HEK293 (cell line): ENCODE results near the gene SCAF11.

Source experiments
- CTCF ChIP-seq: fragments of 450-650 bp; formaldehyde crosslinking; IDR thresholded peaks from 2 replicates; pipeline ENCODE4 v1.5.1; 2016; ENCODE audit warnings: missing biosample characterization, missing genetic modification characterization
- GLI4 ChIP-seq: fragments of 450-650 bp; formaldehyde crosslinking; IDR thresholded peaks from 2 replicates; pipeline ENCODE4 v1.5.1; 2016; ENCODE audit warnings: missing biosample characterization, missing genetic modification characterization
- HOXC10 ChIP-seq: sonication (generic); formaldehyde crosslinking; IDR thresholded peaks from 2 replicates; pipeline ENCODE4 v1.8.1; 2023; ENCODE audit warnings: mild to moderate bottlenecking, missing genetic modification reagents
- HOXD13 ChIP-seq: sonication (generic); formaldehyde crosslinking; IDR thresholded peaks from 2 replicates; pipeline ENCODE4 v1.8.0; 2022; ENCODE audit warnings: missing genetic modification reagents, borderline replicate concordance
- IKZF3 ChIP-seq: fragments of 450-650 bp; IDR thresholded peaks from 2 replicates; pipeline ENCODE4 v1.5.0; 2018; ENCODE audit warnings: missing biosample characterization, mild to moderate bottlenecking, missing genetic modification characterization, moderate library complexity
- KLF16 ChIP-seq: fragments of 450-650 bp; formaldehyde crosslinking; IDR thresholded peaks from 2 replicates; pipeline ENCODE4 v1.5.1; 2017; ENCODE audit warnings: missing biosample characterization, missing genetic modification characterization
- KLF8 ChIP-seq: fragments of 450-650 bp; formaldehyde crosslinking; IDR thresholded peaks from 2 replicates; pipeline ENCODE4 v1.5.1; 2016; ENCODE audit warnings: missing biosample characterization, missing genetic modification characterization
- PRDM6 ChIP-seq: fragments of 450-650 bp; formaldehyde crosslinking; IDR thresholded peaks from 2 replicates; pipeline ENCODE4 v1.5.1; 2017; ENCODE audit warnings: missing biosample characterization, missing genetic modification characterization
- ZBTB26 ChIP-seq: fragments of 450-650 bp; formaldehyde crosslinking; optimal IDR thresholded peaks from 2 replicates; pipeline ENCODE3; 2016; ENCODE audit warnings: missing biosample characterization, mild to moderate bottlenecking, missing genetic modification characterization
- ZBTB49 ChIP-seq: fragments of 450-650 bp; formaldehyde crosslinking; IDR thresholded peaks from 2 replicates; pipeline ENCODE4 v1.5.1; 2016; ENCODE audit warnings: missing biosample characterization, missing genetic modification characterization, low read depth
- ZBTB8A ChIP-seq: fragments of 450-650 bp; formaldehyde crosslinking; IDR thresholded peaks from 2 replicates; pipeline ENCODE4 v1.5.1; 2016; ENCODE audit warnings: missing biosample characterization, missing genetic modification characterization
- ZEB2 ChIP-seq: fragments of 450-650 bp; formaldehyde crosslinking; IDR thresholded peaks from 2 replicates; pipeline ENCODE4 v1.5.1; 2016; ENCODE audit warnings: missing biosample characterization, missing genetic modification characterization
- ZFP37 ChIP-seq: fragments of 450-650 bp; formaldehyde crosslinking; IDR thresholded peaks from 2 replicates; pipeline ENCODE4 v1.5.1; 2016; ENCODE audit warnings: missing biosample characterization, missing genetic modification characterization
- ZNF19 ChIP-seq: fragments of 450-650 bp; formaldehyde crosslinking; IDR thresholded peaks from 2 replicates; pipeline ENCODE4; 2016; ENCODE audit warnings: missing biosample characterization, missing genetic modification characterization, low read depth
- ZNF2 ChIP-seq: fragments of 450-650 bp; formaldehyde crosslinking; IDR thresholded peaks from 2 replicates; pipeline ENCODE4 v1.5.1; 2016; ENCODE audit warnings: missing biosample characterization, missing genetic modification characterization
- ZNF214 ChIP-seq: fragments of 450-650 bp; formaldehyde crosslinking; IDR thresholded peaks from 2 replicates; pipeline ENCODE4 v1.5.1; 2017; ENCODE audit warnings: missing biosample characterization, mild to moderate bottlenecking, missing genetic modification characterization, borderline replicate concordance
- ZNF280D ChIP-seq: fragments of 450-650 bp; formaldehyde crosslinking; IDR thresholded peaks from 2 replicates; pipeline ENCODE4 v1.5.1; 2016; ENCODE audit warnings: missing biosample characterization, missing genetic modification characterization
- ZNF324 ChIP-seq: fragments of 450-650 bp; formaldehyde crosslinking; IDR thresholded peaks from 2 replicates; pipeline ENCODE4 v1.5.1; 2016; ENCODE audit warnings: missing biosample characterization, missing genetic modification characterization
- ZNF341 ChIP-seq: fragments of 450-650 bp; formaldehyde crosslinking; IDR thresholded peaks from 2 replicates; pipeline ENCODE4; 2016; ENCODE audit warnings: low read depth, missing biosample characterization, missing genetic modification characterization
- ZNF366 ChIP-seq: fragments of 450-650 bp; formaldehyde crosslinking; conservative IDR thresholded peaks from 2 replicates; pipeline ENCODE4 v1.5.1; 2016; ENCODE audit warnings: missing biosample characterization, missing genetic modification characterization
- ZNF37A ChIP-seq: fragments of 450-650 bp; IDR thresholded peaks from 2 replicates; pipeline ENCODE4 v1.5.1; 2018; ENCODE audit warnings: missing biosample characterization, missing genetic modification characterization
- ZNF529 ChIP-seq: fragments of 450-650 bp; formaldehyde crosslinking; IDR thresholded peaks from 2 replicates; pipeline ENCODE4 v1.5.1; 2017; ENCODE audit warnings: missing genetic modification characterization, missing biosample characterization; ENCODE audit not compliant: insufficient replicate concordance
- ZNF585B ChIP-seq: fragments of 450-650 bp; formaldehyde crosslinking; IDR thresholded peaks from 2 replicates; pipeline ENCODE4 v1.5.1; 2016; ENCODE audit warnings: missing biosample characterization, missing genetic modification characterization
- ZNF610 ChIP-seq: fragments of 450-650 bp; formaldehyde crosslinking; IDR thresholded peaks from 2 replicates; pipeline ENCODE4 v1.5.1; 2016; ENCODE audit warnings: missing biosample characterization, missing genetic modification characterization, borderline replicate concordance
- ZNF654 ChIP-seq: fragments of 450-650 bp; formaldehyde crosslinking; IDR thresholded peaks from 2 replicates; pipeline ENCODE4 v1.5.1; 2016; ENCODE audit warnings: low read depth, missing biosample characterization, missing genetic modification characterization
- ZNF792 ChIP-seq: fragments of 450-650 bp; formaldehyde crosslinking; IDR thresholded peaks from 2 replicates; pipeline ENCODE4 v1.5.1; 2016; ENCODE audit warnings: missing biosample characterization, missing genetic modification characterization
- ZNF837 ChIP-seq: fragments of 450-650 bp; formaldehyde crosslinking; IDR thresholded peaks from 2 replicates; pipeline ENCODE4 v1.5.1; 2016; ENCODE audit warnings: missing biosample characterization, missing genetic modification characterization
- ZSCAN16 ChIP-seq: fragments of 450-650 bp; formaldehyde crosslinking; IDR thresholded peaks from 2 replicates; pipeline ENCODE4 v1.5.1; 2016; ENCODE audit warnings: missing biosample characterization, missing genetic modification characterization
- ZXDB ChIP-seq: fragments of 450-650 bp; formaldehyde crosslinking; IDR thresholded peaks from 2 replicates; pipeline ENCODE4 v1.5.1; 2016; ENCODE audit warnings: missing biosample characterization, missing genetic modification characterization

SCAF11 gene

GRCh38 chr12:45990468-45991283 lies at the start of gene SCAF11 (continued):
- TF ChIP-seq IKZF3 (tag by site-specific recombination) (no peak), ZNF324 (tag by site-specific recombination) (peak; percentile 64; the same call in 1 of the 2 replicates), ZBTB26 (tag by site-specific recombination) (peak; percentile 91), ZXDB (tag by site-specific recombination) (peak; percentile 9), GLI4 (tag by site-specific recombination) (no peak), ZNF366 (tag by site-specific recombination) (peak; percentile 97), ZNF654 (peak; percentile 84), ZNF837 (no peak), ZNF2 (tag by site-specific recombination) (peak; percentile 96), ZNF19 (tag by site-specific recombination) (no peak), PRDM6 (tag by site-specific recombination) (no peak), ZNF792 (tag by site-specific recombination) (no peak), HOXC10 (CRISPR knock-in tag) (no peak), ZNF341 (tag by site-specific recombination) (peak; percentile 90), ZSCAN16 (tag by site-specific recombination) (no peak), KLF8 (tag by site-specific recombination) (peak; percentile 96), KLF16 (no peak; the same call in none of the 2 replicates), ZBTB8A (tag by site-specific recombination) (peak; percentile 60; the same call in 1 of the 2 replicates), ZNF37A (tag by site-specific recombination) (no peak), ZNF585B (tag by site-specific recombination) (no peak), ZFP37 (tag by site-specific recombination) (peak; percentile 1), HOXD13 (CRISPR knock-in tag) (peak; percentile 94), ZNF214 (tag by site-specific recombination) (no peak), ZNF280D (tag by site-specific recombination) (no peak), ZEB2 (peak; percentile 86), ZNF529 (no peak), ZBTB49 (tag by site-specific recombination) (no peak), CTCF (peak; percentile 100), ZNF610 (tag by site-specific recombination) (peak; percentile 69; the same call in 1 of the 2 replicates)
